ENCODE measurements around the gene CNTN6.

DNA sequence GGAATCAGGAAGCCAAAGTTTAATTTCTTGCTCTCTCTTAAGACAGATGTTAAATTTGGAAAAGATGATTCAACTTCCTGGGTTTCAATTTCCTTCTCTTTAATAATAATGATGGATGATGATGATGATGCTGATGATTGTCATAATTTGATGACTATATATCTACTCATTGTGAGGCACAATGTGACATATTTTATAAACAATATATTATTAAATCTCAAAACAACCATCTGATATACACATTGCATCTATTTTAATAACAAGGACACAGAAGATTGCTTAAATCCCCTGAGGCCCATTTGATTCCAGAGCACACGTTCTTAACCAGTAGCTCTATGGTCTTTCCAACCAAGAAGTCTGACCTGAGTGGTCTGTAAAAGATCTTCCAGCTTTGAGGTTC, 124.0 kb downstream of the CNTN6 start:
- TF ChIP-seq, protein P1, sequence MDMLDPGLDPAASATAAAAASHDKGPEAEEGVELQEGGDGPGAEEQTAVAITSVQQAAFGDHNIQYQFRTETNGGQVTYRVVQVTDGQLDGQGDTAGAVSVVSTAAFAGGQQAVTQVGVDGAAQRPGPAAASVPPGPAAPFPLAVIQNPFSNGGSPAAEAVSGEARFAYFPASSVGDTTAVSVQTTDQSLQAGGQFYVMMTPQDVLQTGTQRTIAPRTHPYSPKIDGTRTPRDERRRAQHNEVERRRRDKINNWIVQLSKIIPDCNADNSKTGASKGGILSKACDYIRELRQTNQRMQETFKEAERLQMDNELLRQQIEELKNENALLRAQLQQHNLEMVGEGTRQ (IDR thresholded peaks at IDR 0.05; ENCODE audit: borderline replicate concordance, low read depth, low read length) = no peak
- TF ChIP-seq, protein P2, sequence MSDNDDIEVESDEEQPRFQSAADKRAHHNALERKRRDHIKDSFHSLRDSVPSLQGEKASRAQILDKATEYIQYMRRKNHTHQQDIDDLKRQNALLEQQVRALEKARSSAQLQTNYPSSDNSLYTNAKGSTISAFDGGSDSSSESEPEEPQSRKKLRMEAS (IDR thresholded peaks at IDR 0.05; ENCODE audit: low read depth) = no peak
- TF ChIP-seq, protein P3, sequence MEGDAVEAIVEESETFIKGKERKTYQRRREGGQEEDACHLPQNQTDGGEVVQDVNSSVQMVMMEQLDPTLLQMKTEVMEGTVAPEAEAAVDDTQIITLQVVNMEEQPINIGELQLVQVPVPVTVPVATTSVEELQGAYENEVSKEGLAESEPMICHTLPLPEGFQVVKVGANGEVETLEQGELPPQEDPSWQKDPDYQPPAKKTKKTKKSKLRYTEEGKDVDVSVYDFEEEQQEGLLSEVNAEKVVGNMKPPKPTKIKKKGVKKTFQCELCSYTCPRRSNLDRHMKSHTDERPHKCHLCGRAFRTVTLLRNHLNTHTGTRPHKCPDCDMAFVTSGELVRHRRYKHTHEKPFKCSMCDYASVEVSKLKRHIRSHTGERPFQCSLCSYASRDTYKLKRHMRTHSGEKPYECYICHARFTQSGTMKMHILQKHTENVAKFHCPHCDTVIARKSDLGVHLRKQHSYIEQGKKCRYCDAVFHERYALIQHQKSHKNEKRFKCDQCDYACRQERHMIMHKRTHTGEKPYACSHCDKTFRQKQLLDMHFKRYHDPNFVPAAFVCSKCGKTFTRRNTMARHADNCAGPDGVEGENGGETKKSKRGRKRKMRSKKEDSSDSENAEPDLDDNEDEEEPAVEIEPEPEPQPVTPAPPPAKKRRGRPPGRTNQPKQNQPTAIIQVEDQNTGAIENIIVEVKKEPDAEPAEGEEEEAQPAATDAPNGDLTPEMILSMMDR (IDR thresholded peaks at IDR 0.05) = no peak
- TF ChIP-seq EP300 (IDR thresholded peaks at IDR 0.05; ENCODE audit: borderline replicate concordance in 1 of 2, low read depth in 1 of 2, low read length in 1 of 2) (no peak), POLR2AphosphoS5 (IDR thresholded peaks at IDR 0.05; ENCODE audit: low read depth, low read length) (no peak), SMC3 (IDR thresholded peaks at IDR 0.05; ENCODE audit: low read depth, low read length) (no peak)
- TF ChIP-seq, protein P4, sequence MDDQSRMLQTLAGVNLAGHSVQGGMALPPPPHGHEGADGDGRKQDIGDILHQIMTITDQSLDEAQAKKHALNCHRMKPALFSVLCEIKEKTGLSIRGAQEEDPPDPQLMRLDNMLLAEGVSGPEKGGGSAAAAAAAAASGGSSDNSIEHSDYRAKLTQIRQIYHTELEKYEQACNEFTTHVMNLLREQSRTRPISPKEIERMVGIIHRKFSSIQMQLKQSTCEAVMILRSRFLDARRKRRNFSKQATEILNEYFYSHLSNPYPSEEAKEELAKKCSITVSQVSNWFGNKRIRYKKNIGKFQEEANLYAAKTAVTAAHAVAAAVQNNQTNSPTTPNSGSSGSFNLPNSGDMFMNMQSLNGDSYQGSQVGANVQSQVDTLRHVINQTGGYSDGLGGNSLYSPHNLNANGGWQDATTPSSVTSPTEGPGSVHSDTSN (IDR thresholded peaks at IDR 0.05) = no peak
